Mucosa of stomach (tissue), 1 donor: ENCODE measurements around the gene KLHL2.

ENCODE experiments used
- H3K27me3 ChIP-seq: one replicate; pipeline ENCODE4 v1.7.0; 2013; ENCODE audit warnings: mild to moderate bottlenecking, low read length; ENCODE audit not compliant: control insufficient read depth, insufficient read depth
- H3K36me3 ChIP-seq: one replicate; pipeline ENCODE4 v1.7.0; 2013; ENCODE audit warnings: low read length; ENCODE audit not compliant: control insufficient read depth, insufficient read depth
- H3K4me1 ChIP-seq: one replicate; pipeline ENCODE4 v1.7.0; 2013; ENCODE audit warnings: mild to moderate bottlenecking, low read length; ENCODE audit not compliant: control insufficient read depth, insufficient read depth
- H3K4me3 ChIP-seq: one replicate; pipeline ENCODE4 v1.7.0; 2013; ENCODE audit warnings: low read length
- H3K9ac ChIP-seq: one replicate; pipeline ENCODE4 v1.7.0; 2013; ENCODE audit warnings: mild to moderate bottlenecking, low read length, moderate library complexity
- H3K9me3 ChIP-seq: one replicate; pipeline ENCODE4 v1.7.0; 2013; ENCODE audit warnings: mild to moderate bottlenecking, low read length, moderate library complexity; ENCODE audit not compliant: control insufficient read depth
- donor health status: Pancreatic carcinoma.

Gene KLHL2

GRCh38 chr4:165288226-165288625 lies 80.9 kb downstream of the KLHL2 start:
- Histone ChIP-seq H3K9me3 (no peaks in the 10 kb centered on the region), H3K9ac (no peak overlapping the region), H3K4me1 (no peaks in the 10 kb centered on the region), H3K27me3 (no peaks in the 10 kb centered on the region), H3K36me3 (no peaks in the 10 kb centered on the region), H3K4me3 (no peak overlapping the region)

- Histone ChIP-seq H3K9ac (no peak overlapping the region), H3K9me3 (no peaks in the 10 kb centered on the region), H3K36me3 (no peaks in the 10 kb centered on the region), H3K4me3 (no peak overlapping the region), H3K4me1 (no peaks in the 10 kb centered on the region), H3K27me3 (no peaks in the 10 kb centered on the region)
These were observed 81.5 kb downstream of the KLHL2 start for GRCh38 chr4:165288639-165289422.

GRCh38 chr4:165289423-165289785 lies 82.0 kb downstream of the KLHL2 start:
- H3K9ac ChIP-seq = no peak overlapping the region
- H3K9me3 ChIP-seq = no peaks in the 10 kb centered on the region
- no peaks in the 10 kb centered on the region for H3K27me3 ChIP-seq
- H3K36me3 ChIP-seq = no peaks in the 10 kb centered on the region
- no peaks in the 10 kb centered on the region for H3K4me1 ChIP-seq
- H3K4me3 ChIP-seq = no peak overlapping the region

GRCh38 chr4:165293061-165293460 lies 85.7 kb downstream of the KLHL2 start:
- Histone ChIP-seq H3K36me3 (no peaks in the 10 kb centered on the region), H3K4me3 (no peak overlapping the region), H3K27me3 (no peaks in the 10 kb centered on the region), H3K9me3 (no peaks in the 10 kb centered on the region), H3K9ac (no peak overlapping the region), H3K4me1 (no peaks in the 10 kb centered on the region)

- Histone ChIP-seq H3K4me1 (no peaks in the 10 kb centered on the region), H3K9ac (no peak overlapping the region), H3K9me3 (no peaks in the 10 kb centered on the region), H3K27me3 (no peaks in the 10 kb centered on the region), H3K4me3 (no peak overlapping the region), H3K36me3 (no peaks in the 10 kb centered on the region)
These were observed 86.7 kb downstream of the KLHL2 start for GRCh38 chr4:165293927-165294649.

GRCh38 chr4:165294907-165295306 lies 87.5 kb downstream of the KLHL2 start:
- Histone ChIP-seq H3K9ac (no peak overlapping the region), H3K4me3 (no peak overlapping the region), H3K36me3 (no peaks in the 10 kb centered on the region), H3K4me1 (no peaks in the 10 kb centered on the region), H3K9me3 (no peaks in the 10 kb centered on the region), H3K27me3 (no peaks in the 10 kb centered on the region)

- Histone ChIP-seq H3K9me3 (no peaks in the 10 kb centered on the region), H3K36me3 (no peaks in the 10 kb centered on the region), H3K4me1 (no peaks in the 10 kb centered on the region)
These were observed 90.3 kb downstream of the KLHL2 start for GRCh38 chr4:165297626-165298025.

GRCh38 chr4:165299399-165300060 lies 92.2 kb downstream of the KLHL2 start:
- H3K27me3 ChIP-seq = no peaks in the 10 kb centered on the region
- no peak overlapping the region for H3K9ac ChIP-seq
- H3K4me1 ChIP-seq = no peaks in the 10 kb centered on the region
- H3K4me3 ChIP-seq = no peak overlapping the region
- H3K9me3 ChIP-seq = no peaks in the 10 kb centered on the region
- no peaks in the 10 kb centered on the region for H3K36me3 ChIP-seq

More at GRCh38 chr4:165297626-165298025, 90.3 kb downstream of the KLHL2 start:
- no peaks in the 10 kb centered on the region for H3K27me3 ChIP-seq
- H3K4me3 ChIP-seq = no peak overlapping the region
- no peak overlapping the region for H3K9ac ChIP-seq

- Histone ChIP-seq H3K27me3 (no peaks in the 10 kb centered on the region), H3K36me3 (no peaks in the 10 kb centered on the region), H3K9me3 (no peaks in the 10 kb centered on the region), H3K4me3 (no peak overlapping the region), H3K9ac (peak overlapping the region; percentile 58), H3K4me1 (no peaks in the 10 kb centered on the region)
These were observed 94.5 kb downstream of the KLHL2 start for GRCh38 chr4:165301833-165302232.

- no peaks in the 10 kb centered on the region for H3K9me3 ChIP-seq
- H3K4me3 ChIP-seq = no peak overlapping the region
- no peaks in the 10 kb centered on the region for H3K36me3 ChIP-seq
- no peak overlapping the region for H3K9ac ChIP-seq
- no peaks in the 10 kb centered on the region for H3K4me1 ChIP-seq
- H3K27me3 ChIP-seq = no peaks in the 10 kb centered on the region
These were observed 95.3 kb downstream of the KLHL2 start for GRCh38 chr4:165302658-165303057.

GRCh38 chr4:165308166-165308565 lies 100.8 kb downstream of the KLHL2 start:
- Histone ChIP-seq H3K9me3 (no peaks in the 10 kb centered on the region), H3K27me3 (no peaks in the 10 kb centered on the region), H3K4me1 (no peaks in the 10 kb centered on the region), H3K36me3 (no peaks in the 10 kb centered on the region), H3K4me3 (no peak overlapping the region), H3K9ac (no peak overlapping the region)

- H3K27me3 ChIP-seq = no peaks in the 10 kb centered on the region
- H3K9me3 ChIP-seq = no peaks in the 10 kb centered on the region
These were observed 101.2 kb downstream of the KLHL2 start for GRCh38 chr4:165308606-165309005.

More at GRCh38 chr4:165308606-165309005, 101.2 kb downstream of the KLHL2 start:
- no peak overlapping the region for H3K4me3 ChIP-seq
- H3K4me1 ChIP-seq = no peaks in the 10 kb centered on the region
- H3K36me3 ChIP-seq = no peaks in the 10 kb centered on the region
- no peak overlapping the region for H3K9ac ChIP-seq
